OCI-LY7 (cell line): ENCODE results near the gene OGG1. TPM values are rescaled to one million over a fixed set of nuclear protein-coding genes. Genes with fewer than 3 reads are reported as not detected.

ENCODE experiments used
- BruUV-seq: library from RNA; stranded (reverse); fragments of 400-500 nt; replicated peaks from 2 replicates; lab custom pipeline; 2021; lab: Mats Ljungman, UMichigan
- CTCF ChIA-PET: fragments of 300-600 bp; sonication (Branson Sonifier 250); formaldehyde crosslinking; loops from one replicate; lab custom pipeline; 2022; ENCODE audit warnings: antibody characterized with exemption; ENCODE audit not compliant: unreplicated experiment; lab: Charles Lee
- POLR2A ChIA-PET: fragments of 300-600 bp; sonication (Branson Sonifier 250); formaldehyde crosslinking; loops from one replicate; lab custom pipeline; 2022; ENCODE audit warnings: antibody characterized with exemption; lab: Charles Lee
- DNase-seq: peaks from one replicate; pipeline ENCODE4 v3.0.0-alpha.2; 2015; ENCODE audit warnings: low spot score
- H2AFZ ChIP-seq: fragments of 200-600 bp; sonication (generic), shearing (Covaris generic); 2 replicates; pipeline ENCODE4 v1.6.1; 2014; ENCODE audit warnings: mild to moderate bottlenecking, antibody characterized with exemption, low read length, moderate library complexity
- H3K27ac ChIP-seq: fragments of 200-600 bp; sonication (generic); 2 replicates; pipeline ENCODE4 v1.5.1; 2014; ENCODE audit warnings: mixed run types, low read depth, mild to moderate bottlenecking, moderate library complexity, low read length, inconsistent platforms; ENCODE audit not compliant: poor library complexity, severe bottlenecking
- H3K36me3 ChIP-seq: fragments of 200-600 bp; sonication (generic); 2 replicates; pipeline ENCODE4 v1.6.1; 2014; ENCODE audit warnings: mild to moderate bottlenecking, antibody characterized with exemption, low read length, moderate library complexity, mixed read lengths; ENCODE audit not compliant: insufficient read depth
- H3K4me1 ChIP-seq: fragments of 200-600 bp; sonication (generic); 2 replicates; pipeline ENCODE4 v1.5.1; 2014; ENCODE audit warnings: mild to moderate bottlenecking, low read length; ENCODE audit not compliant: insufficient read depth, poor library complexity, severe bottlenecking
- H3K4me2 ChIP-seq: fragments of 200-600 bp; sonication (generic); 2 replicates; pipeline ENCODE4 v1.6.1; 2014; ENCODE audit warnings: mild to moderate bottlenecking, low read length
- H3K4me3 ChIP-seq: fragments of 200-600 bp; sonication (generic); 2 replicates; pipeline ENCODE4 v1.5.1; 2014; ENCODE audit warnings: mild to moderate bottlenecking, low read depth, low read length; ENCODE audit not compliant: poor library complexity, severe bottlenecking
- H3K79me2 ChIP-seq: fragments of 200-600 bp; sonication (generic); 2 replicates; pipeline ENCODE4 v1.6.1; 2016; ENCODE audit warnings: low read depth, mild to moderate bottlenecking, low read length, moderate library complexity, mixed read lengths; ENCODE audit not compliant: insufficient read depth
- H3K9me2 ChIP-seq: fragments of 200-600 bp; sonication (generic); 2 replicates; pipeline ENCODE4 v1.6.1; 2016; ENCODE audit warnings: mild to moderate bottlenecking, low read length, mixed read lengths; ENCODE audit not compliant: insufficient read depth
- H3K9me3 ChIP-seq: fragments of 200-600 bp; sonication (generic); 2 replicates; pipeline ENCODE4 v1.6.1; 2014; ENCODE audit warnings: mild to moderate bottlenecking, mixed run types, low read length, mixed read lengths
- H4K20me1 ChIP-seq: fragments of 200-600 bp; sonication (generic); 2 replicates; pipeline ENCODE4 v1.6.1; 2014; ENCODE audit warnings: mild to moderate bottlenecking, antibody characterized with exemption, low read length, moderate library complexity, mixed read lengths; ENCODE audit not compliant: insufficient read depth
- EZH2phosphoT487 ChIP-seq: fragments of 200-600 bp; sonication (generic); IDR thresholded peaks from 2 replicates; pipeline ENCODE4 v1.6.1; 2018; ENCODE audit warnings: low read depth, borderline replicate concordance, mild to moderate bottlenecking, mixed run types, antibody characterized with exemption, low read length, moderate library complexity, mixed read lengths
- intact Hi-C: fragments of 100-400 bp; cut with micrococcal nuclease; formaldehyde crosslinking; loops from one replicate; pipeline ENCODE4 v1.10.0; 2022; ENCODE audit not compliant: unreplicated experiment
- total RNA-seq, 2 experiments: library from RNA; depleted of rRNA in 1 of 2; stranded (reverse); fragments of >200 nt in 1 of 2; shearing (Covaris generic) in 1 of 2; gene quantifications; 2 replicates each; pipeline ENCODE4 v1.2.3, GENCODE V29; 2014 to 2022
- TF ChIP-seq, protein P1 (sequence below): fragments of 200-600 bp; sonication (generic); conservative IDR thresholded peaks from 2 replicates; pipeline ENCODE4 v1.5.1; 2014; ENCODE audit warnings: mild to moderate bottlenecking, antibody characterized with exemption, low read length, moderate library complexity, mixed read lengths

The OGG1 gene
- total RNA-seq, 2 experiments from 2014 or later = 119 to 121 TPM

DNA sequence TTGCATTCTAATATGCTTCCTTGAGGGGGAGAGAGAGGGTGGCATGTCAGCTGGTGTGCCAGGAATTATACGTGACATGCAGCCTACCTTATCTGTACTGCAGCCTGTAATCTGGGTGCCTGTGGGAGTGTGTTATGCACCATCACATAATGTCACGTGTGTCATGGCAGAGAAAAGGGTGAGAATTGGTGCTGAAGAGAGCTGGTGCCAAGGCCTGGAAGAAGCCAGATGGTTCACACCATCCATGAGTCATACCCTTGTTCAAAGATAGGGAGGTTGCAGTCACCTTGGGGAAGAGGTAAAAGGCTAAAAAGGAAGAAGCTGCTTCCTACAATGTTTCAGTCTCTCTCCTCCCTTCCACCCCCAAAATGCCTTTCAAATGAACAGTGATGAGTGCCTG lies 12.9 kb upstream of the OGG1 start:
- no TSS peak for BruUV-seq
- intact Hi-C loops = no loop called here
- H3K9me2 ChIP-seq = no peaks in the 10 kb centered on the region
- H3K36me3 ChIP-seq = peaks cover 87% of the 10 kb centered on the region
- POLR2A ChIA-PET = interaction anchor here (0.6 to 2.7 kb wide), 3 partner anchors 14 to 232 kb away, joined by 3 to 11 read pairs (median 5); partner anchors contain the start of genes MTMR14 and OGG1
- peaks cover 21% of the 10 kb centered on the region; the same call in 1 of the 2 replicates for H4K20me1 ChIP-seq
- H3K9me3 ChIP-seq = no peaks in the 10 kb centered on the region
- peaks cover 12% of the 10 kb centered on the region for H3K4me1 ChIP-seq
- no peak overlapping the region for H3K4me3 ChIP-seq
- TF ChIP-seq, protein P1, sequence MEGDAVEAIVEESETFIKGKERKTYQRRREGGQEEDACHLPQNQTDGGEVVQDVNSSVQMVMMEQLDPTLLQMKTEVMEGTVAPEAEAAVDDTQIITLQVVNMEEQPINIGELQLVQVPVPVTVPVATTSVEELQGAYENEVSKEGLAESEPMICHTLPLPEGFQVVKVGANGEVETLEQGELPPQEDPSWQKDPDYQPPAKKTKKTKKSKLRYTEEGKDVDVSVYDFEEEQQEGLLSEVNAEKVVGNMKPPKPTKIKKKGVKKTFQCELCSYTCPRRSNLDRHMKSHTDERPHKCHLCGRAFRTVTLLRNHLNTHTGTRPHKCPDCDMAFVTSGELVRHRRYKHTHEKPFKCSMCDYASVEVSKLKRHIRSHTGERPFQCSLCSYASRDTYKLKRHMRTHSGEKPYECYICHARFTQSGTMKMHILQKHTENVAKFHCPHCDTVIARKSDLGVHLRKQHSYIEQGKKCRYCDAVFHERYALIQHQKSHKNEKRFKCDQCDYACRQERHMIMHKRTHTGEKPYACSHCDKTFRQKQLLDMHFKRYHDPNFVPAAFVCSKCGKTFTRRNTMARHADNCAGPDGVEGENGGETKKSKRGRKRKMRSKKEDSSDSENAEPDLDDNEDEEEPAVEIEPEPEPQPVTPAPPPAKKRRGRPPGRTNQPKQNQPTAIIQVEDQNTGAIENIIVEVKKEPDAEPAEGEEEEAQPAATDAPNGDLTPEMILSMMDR = no peak
- TF ChIP-seq EZH2phosphoT487 = no peak
- peaks cover 21% of the 10 kb centered on the region for H3K79me2 ChIP-seq
- CTCF ChIA-PET = interaction anchor here (0.6 kb wide), 1 partner anchor 196 kb away, joined by 3 read pairs; no protein-coding TSS in a partner anchor
- no peak for DNase-seq
- H3K27ac ChIP-seq = no peak overlapping the region
- no peak overlapping the region for H2AFZ ChIP-seq
- H3K4me2 ChIP-seq = no peak overlapping the region

DNA sequence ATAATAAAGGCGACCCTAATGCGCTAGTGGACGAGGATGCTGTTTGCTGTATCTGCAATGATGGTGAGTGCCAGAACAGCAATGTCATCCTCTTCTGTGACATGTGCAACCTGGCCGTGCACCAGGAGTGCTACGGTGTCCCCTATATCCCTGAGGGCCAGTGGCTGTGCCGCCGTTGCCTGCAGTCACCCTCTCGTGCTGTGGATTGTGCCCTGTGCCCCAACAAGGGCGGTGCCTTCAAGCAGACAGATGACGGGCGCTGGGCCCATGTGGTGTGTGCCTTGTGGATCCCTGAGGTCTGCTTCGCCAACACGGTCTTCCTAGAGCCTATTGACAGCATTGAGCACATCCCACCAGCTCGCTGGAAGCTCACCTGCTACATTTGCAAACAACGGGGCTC lies 10.6 kb upstream of the OGG1 start:
- no peak overlapping the region for H2AFZ ChIP-seq
- POLR2A ChIA-PET = interaction anchor here (0.6 kb wide), 1 partner anchor 82 kb away, joined by 3 read pairs; no protein-coding TSS in a partner anchor
- no peaks in the 10 kb centered on the region for H3K9me3 ChIP-seq
- H3K36me3 ChIP-seq = peaks cover 99% of the 10 kb centered on the region
- H3K9me2 ChIP-seq = no peaks in the 10 kb centered on the region
- TF ChIP-seq, protein P1 = no peak
- TF ChIP-seq EZH2phosphoT487 = no peak
- no TSS peak for BruUV-seq
- CTCF ChIA-PET = no interaction called here
- intact Hi-C loops = no loop called here
- H3K79me2 ChIP-seq = no peaks in the 10 kb centered on the region; the same call in 1 of the 2 replicates
- H3K4me3 ChIP-seq = no peak overlapping the region
- peaks cover 9% of the 10 kb centered on the region; the same call in 1 of the 2 replicates for H4K20me1 ChIP-seq
- no peaks in the 10 kb centered on the region for H3K4me1 ChIP-seq
- no peak overlapping the region for H3K27ac ChIP-seq
- no peak overlapping the region for H3K4me2 ChIP-seq
- no peak for DNase-seq

DNA sequence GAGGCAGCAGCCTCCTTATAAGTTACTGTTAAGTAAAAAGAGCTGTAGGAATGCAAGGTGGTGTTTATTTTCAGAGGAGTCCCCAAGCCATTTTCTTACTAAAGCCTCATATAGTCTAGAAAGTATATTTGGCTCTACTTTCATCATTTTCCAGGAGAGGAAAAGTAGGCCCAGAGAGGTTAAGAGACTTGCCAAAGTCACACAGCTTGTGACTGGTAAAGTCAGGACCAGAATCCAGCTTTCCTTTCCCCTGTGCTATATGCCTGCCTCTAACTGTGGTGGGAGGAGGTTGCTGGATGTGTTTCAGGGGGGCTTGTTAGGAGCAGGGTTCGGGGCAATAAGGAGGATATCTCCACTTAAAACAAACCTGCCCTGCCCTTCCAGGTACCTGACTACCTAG lies 7.2 kb upstream of the OGG1 start:
- no peak for DNase-seq
- H3K27ac ChIP-seq = no peak overlapping the region
- H3K4me1 ChIP-seq = no peaks in the 10 kb centered on the region
- H3K9me2 ChIP-seq = no peaks in the 10 kb centered on the region
- BruUV-seq = no TSS peak
- no peaks in the 10 kb centered on the region for H3K79me2 ChIP-seq
- TF ChIP-seq, protein P1 = no peak
- TF ChIP-seq EZH2phosphoT487 = no peak
- no peak overlapping the region for H3K4me2 ChIP-seq
- no peaks in the 10 kb centered on the region for H3K9me3 ChIP-seq
- H2AFZ ChIP-seq = no peak overlapping the region
- H3K4me3 ChIP-seq = no peak overlapping the region
- peaks cover 100% of the 10 kb centered on the region for H3K36me3 ChIP-seq
- CTCF ChIA-PET = interaction anchor here (0.6 kb wide), 1 partner anchor 85 kb away, joined by 3 read pairs; no protein-coding TSS in a partner anchor
- intact Hi-C loops = no loop called here
- peaks cover 4% of the 10 kb centered on the region; the same call in 1 of the 2 replicates for H4K20me1 ChIP-seq
- POLR2A ChIA-PET = interaction anchor here (0.5 to 1.9 kb wide), 2 partner anchors 10 to 238 kb away, joined by 5 read pairs; no protein-coding TSS in a partner anchor
